Stimulated activated CD4-positive, alpha-beta T cell treated with anti-CD3 and anti-CD28 coated beads, Interleukin-12 subunit alpha, Interleukin-12 subunit beta, amount 100 ng/mL, for 4 hours (primary cell): ENCODE results near the gene WNT5B.
"Not testable (repeated sequence)": the region's sequence is repeated elsewhere in the genome, so short reads cannot be mapped to it uniquely, and the experiment has no call there.

Experiments
- DNase-seq: peaks from one replicate; pipeline ENCODE4 v3.0.0-alpha.2; 2020

WNT5B gene

DNA sequence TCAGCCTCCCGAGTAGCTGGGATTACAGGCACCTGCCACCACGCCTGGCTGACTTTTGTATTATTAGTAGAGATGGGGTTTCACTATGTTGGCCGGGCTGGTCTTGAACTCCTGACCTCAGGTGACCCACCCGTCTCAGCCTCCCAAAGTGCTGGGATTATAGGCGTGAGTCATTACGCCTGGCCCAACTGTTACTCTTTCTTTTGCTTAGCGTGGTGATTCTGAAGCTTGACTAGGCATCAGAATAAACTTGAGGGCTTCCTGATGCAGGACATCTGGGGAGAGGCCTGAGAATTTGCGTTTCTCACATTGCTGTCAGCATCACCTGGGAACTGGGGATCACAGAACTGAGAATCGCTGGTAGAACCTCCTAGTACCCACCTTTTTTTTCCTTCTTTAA, 26.3 kb upstream of the WNT5B start:
- DNase-seq: not testable (repeated sequence)

- no peak for DNase-seq
Observed at GRCh38 chr12:1603269-1603993, 25.6 kb upstream of the WNT5B start.

DNA sequence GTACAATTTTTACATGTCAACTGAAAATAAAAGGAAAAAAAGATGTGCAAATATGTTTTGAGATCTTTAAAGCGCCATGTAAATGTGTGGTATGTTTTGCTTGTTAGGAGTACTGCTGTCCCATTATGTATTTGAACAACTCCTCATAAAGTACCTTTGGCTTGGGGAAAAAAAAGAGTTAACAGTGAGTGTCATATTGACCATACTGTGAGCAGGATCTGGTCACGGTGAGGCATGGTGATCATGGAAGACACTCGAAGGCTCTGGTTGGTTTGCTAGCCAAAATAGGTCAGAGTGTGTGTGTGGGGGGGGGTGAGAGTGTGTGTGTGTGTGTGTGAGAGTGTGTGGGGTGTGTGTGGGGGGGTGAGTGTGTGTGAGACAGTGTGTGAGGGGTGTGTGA, 24.6 kb upstream of the WNT5B start:
- no peak for DNase-seq

- DNase-seq: peak; percentile 26
Observed at GRCh38 chr12:1605129-1606020, 23.7 kb upstream of the WNT5B start.

GRCh38 chr12:1606021-1606622, 22.9 kb upstream of the WNT5B start:
- peak; percentile 81 for DNase-seq

- DNase-seq: no peak
Observed at GRCh38 chr12:1607940-1608712, 20.9 kb upstream of the WNT5B start.

DNA sequence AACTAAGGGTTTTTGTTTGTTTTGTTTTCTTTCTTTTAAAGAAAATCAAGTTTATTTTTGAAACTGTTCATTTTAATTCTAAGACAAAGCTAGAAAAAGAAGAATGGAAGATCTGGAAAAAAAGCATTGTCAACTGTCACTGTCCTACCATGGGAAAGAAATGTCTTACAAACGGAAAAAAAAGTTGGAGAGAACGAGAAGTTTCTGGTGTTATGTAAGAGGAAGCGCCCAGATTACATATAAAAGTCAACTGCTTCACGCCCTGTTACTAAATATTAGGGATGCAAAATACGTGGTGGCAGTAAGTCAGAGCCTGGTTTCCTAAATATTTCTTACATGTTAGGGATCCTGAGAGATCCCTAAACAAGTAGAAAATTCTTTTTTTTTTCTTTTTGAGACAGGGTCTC, 20.3 kb upstream of the WNT5B start:
- no peak for DNase-seq

- no peak for DNase-seq
Observed at GRCh38 chr12:1610072-1610643, 18.9 kb upstream of the WNT5B start.

- no peak for DNase-seq
Observed at GRCh38 chr12:1611803-1612572, 17.0 kb upstream of the WNT5B start.

GRCh38 chr12:1613860-1614259, 15.2 kb upstream of the WNT5B start:
- DNase-seq: no peak

- DNase-seq: no peak
Observed at GRCh38 chr12:1614360-1614759, 14.7 kb upstream of the WNT5B start.

DNA sequence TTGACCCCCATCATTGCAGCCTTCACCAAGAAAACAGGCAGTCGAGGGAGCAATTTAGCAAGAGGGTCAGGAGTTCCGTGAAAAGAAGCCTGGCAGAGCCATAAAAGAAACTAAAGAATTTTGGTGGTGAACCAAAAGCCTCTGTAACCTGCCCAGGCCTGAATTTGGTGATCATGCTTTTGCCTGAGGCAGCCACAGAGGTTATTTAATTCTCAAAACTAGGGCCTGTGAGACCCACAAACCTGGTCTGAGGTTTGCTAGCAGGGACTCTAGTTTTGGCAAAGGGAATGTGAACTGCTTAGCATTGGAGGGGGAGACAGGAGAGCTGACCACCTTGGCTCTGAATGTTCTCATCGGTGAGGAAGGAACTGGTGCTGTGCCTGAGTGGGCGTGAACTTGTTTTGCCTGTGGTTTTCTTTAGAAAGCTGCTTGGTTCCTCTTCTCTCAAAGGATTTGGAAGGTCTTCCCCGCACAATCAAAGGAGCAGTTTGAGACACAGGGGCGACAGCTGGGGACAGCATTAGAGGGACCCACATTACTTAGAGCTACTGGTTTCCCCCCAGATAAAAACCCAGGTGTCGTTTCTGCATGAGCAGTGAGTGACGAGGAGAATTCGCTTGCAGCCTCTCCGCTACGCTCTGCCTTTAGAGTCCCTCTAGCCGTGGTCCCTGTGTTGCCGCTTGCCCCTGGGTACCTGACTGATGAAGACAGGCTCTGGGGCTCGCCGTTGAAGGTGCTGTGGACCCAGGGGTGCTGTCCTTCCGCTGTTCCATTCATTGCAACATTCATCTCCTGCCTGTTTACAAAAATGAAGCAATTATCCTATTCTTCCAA, 12.6 kb upstream of the WNT5B start:
- DNase-seq: no peak

DNA sequence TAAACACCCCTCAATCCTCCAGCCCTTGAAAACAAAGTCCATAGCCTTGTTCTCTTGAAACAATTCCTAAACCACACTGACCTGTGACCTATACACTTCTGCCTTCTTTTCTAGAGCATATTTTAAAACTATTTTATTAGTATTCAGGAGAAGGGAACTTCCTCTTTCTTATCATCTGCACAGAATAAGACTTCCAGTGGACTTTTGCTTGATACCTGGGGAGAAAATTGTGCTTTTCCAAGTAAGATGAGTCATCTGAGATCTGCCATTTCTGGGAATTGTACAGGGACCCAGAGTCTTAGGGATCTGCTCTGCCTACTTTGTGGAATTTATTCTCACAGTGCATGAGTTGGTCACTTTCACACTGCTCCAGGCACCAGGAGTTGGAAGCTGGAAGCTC, 10.5 kb upstream of the WNT5B start:
- no peak for DNase-seq

- no peak for DNase-seq
Observed at GRCh38 chr12:1619159-1619558, 9.9 kb upstream of the WNT5B start.

- DNase-seq: no peak
Observed at GRCh38 chr12:1619587-1619986, 9.4 kb upstream of the WNT5B start.

- no peak for DNase-seq
Observed at GRCh38 chr12:1620092-1620491, 8.9 kb upstream of the WNT5B start.

GRCh38 chr12:1622406-1622805, 6.6 kb upstream of the WNT5B start:
- DNase-seq: no peak

- DNase-seq: no peak
Observed at GRCh38 chr12:1629338-1630132, 504 bp downstream of the WNT5B start.

DNA sequence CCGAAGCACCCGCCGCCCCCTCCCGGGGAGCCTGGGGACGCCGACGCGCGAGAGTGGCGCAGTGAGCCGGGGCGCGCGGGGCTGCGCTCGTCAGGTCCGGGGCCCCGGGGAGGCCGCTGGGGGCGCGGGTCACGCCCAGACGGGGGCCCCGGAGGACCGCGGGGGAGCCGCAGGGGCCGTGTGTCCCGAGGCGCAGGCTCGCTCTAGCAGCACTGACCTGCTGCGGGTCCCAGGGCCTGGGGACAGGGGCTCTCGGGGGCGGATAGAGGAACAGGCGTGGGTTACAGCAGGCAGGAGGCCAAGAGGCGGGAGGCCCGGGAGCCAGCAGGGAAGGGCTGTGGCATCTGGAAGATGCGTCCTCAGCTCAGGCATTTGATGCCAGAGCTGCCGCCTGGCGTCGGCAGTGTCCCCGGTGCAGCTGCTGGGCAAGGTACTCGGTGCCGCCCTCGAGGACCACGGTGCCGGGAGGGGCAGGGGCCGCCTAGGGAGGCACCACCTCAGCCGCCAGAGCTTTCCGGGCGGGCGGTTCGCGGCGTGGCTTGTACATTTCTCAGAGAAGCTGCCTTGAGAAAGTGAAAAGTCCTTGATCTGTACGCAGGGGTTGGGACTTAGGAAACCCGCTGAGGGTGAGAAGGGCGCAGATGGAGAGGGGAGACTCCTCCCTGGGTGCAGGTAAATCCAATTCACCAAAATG, 1.2 kb downstream of the WNT5B start:
- peak; percentile 15 for DNase-seq
